Measurements from ENCODE around the gene CSMD2.

CSMD2 gene

GRCh38 chr1:34155860-34156259, 9.2 kb downstream of the CSMD2 start:
- no peaks in the 10 kb centered on the region for H3K9me3 ChIP-seq (ENCODE audit: insufficient read depth, low read length)
- TF ChIP-seq YY1 (IDR thresholded peaks at IDR 0.05; ENCODE audit: insufficient read depth, insufficient read length) (no peak), SUZ12 (IDR thresholded peaks at IDR 0.05; ENCODE audit: extremely low read depth, insufficient read depth, insufficient read length) (no peak), ZNF274 (IDR thresholded peaks at IDR 0.05; ENCODE audit: low read depth, low read length) (no peak)
- peaks cover 14% of the 10 kb centered on the region for H3K36me3 ChIP-seq (ENCODE audit: insufficient read depth, insufficient read length, low read length)
- no peak overlapping the region for H3K4me3 ChIP-seq (ENCODE audit: insufficient read length, low read depth)
- no peaks in the 10 kb centered on the region for H3K27me3 ChIP-seq (ENCODE audit: insufficient read depth, insufficient read length)
- no peak overlapping the region for H3K9ac ChIP-seq (ENCODE audit: insufficient read length, low read depth)
- DNase-seq (ENCODE audit: low read depth, low spot score) = no peak
- peaks cover 5% of the 10 kb centered on the region for H3K4me1 ChIP-seq (ENCODE audit: insufficient read depth, insufficient read length)

- no peak for DNase-seq (ENCODE audit: low read depth, low spot score)
- peaks cover 2% of the 10 kb centered on the region for H3K36me3 ChIP-seq (ENCODE audit: insufficient read depth, insufficient read length, low read length)
- H3K9me3 ChIP-seq (ENCODE audit: insufficient read depth, low read length) = no peaks in the 10 kb centered on the region
- H3K4me3 ChIP-seq (ENCODE audit: insufficient read length, low read depth) = no peak overlapping the region
- no peaks in the 10 kb centered on the region for H3K27me3 ChIP-seq (ENCODE audit: insufficient read depth, insufficient read length)
- TF ChIP-seq ZNF274 (IDR thresholded peaks at IDR 0.05; ENCODE audit: low read depth, low read length) = no peak
- no peak for TF ChIP-seq YY1 (IDR thresholded peaks at IDR 0.05; ENCODE audit: insufficient read depth, insufficient read length)
- TF ChIP-seq SUZ12 (IDR thresholded peaks at IDR 0.05; ENCODE audit: extremely low read depth, insufficient read depth, insufficient read length) = no peak
- no peak overlapping the region for H3K9ac ChIP-seq (ENCODE audit: insufficient read length, low read depth)
- peaks cover 15% of the 10 kb centered on the region for H3K4me1 ChIP-seq (ENCODE audit: insufficient read depth, insufficient read length)
Measured at GRCh38 chr1:34153246-34153645, 11.8 kb downstream of the CSMD2 start.

- no peaks in the 10 kb centered on the region for H3K9me3 ChIP-seq (ENCODE audit: insufficient read depth, low read length)
- peaks cover 4% of the 10 kb centered on the region for H3K36me3 ChIP-seq (ENCODE audit: insufficient read depth, insufficient read length, low read length)
Measured at GRCh38 chr1:34149501-34149900, 15.5 kb downstream of the CSMD2 start.

GRCh38 chr1:34147301-34147700, 17.7 kb downstream of the CSMD2 start:
- Histone ChIP-seq H3K36me3 (ENCODE audit: insufficient read depth, insufficient read length, low read length) (peaks cover 10% of the 10 kb centered on the region), H3K9me3 (ENCODE audit: insufficient read depth, low read length) (no peaks in the 10 kb centered on the region), H3K9ac (ENCODE audit: insufficient read length, low read depth) (no peak overlapping the region), H3K27me3 (ENCODE audit: insufficient read depth, insufficient read length) (no peaks in the 10 kb centered on the region), H3K4me1 (ENCODE audit: insufficient read depth, insufficient read length) (peaks cover 22% of the 10 kb centered on the region), H3K4me3 (ENCODE audit: insufficient read length, low read depth) (no peak overlapping the region)
- DNase-seq (ENCODE audit: low read depth, low spot score) = no peak
- no peak for TF ChIP-seq ZNF274 (IDR thresholded peaks at IDR 0.05; ENCODE audit: low read depth, low read length)
- TF ChIP-seq YY1 (IDR thresholded peaks at IDR 0.05; ENCODE audit: insufficient read depth, insufficient read length) = no peak
- no peak for TF ChIP-seq SUZ12 (IDR thresholded peaks at IDR 0.05; ENCODE audit: extremely low read depth, insufficient read depth, insufficient read length)

More at GRCh38 chr1:34149501-34149900, 15.5 kb downstream of the CSMD2 start:
- H3K9ac ChIP-seq (ENCODE audit: insufficient read length, low read depth) = no peak overlapping the region
- no peaks in the 10 kb centered on the region for H3K27me3 ChIP-seq (ENCODE audit: insufficient read depth, insufficient read length)
- peak; percentile 96 for DNase-seq (ENCODE audit: low read depth, low spot score)
- no peak for TF ChIP-seq SUZ12 (IDR thresholded peaks at IDR 0.05; ENCODE audit: extremely low read depth, insufficient read depth, insufficient read length)
- no peak for TF ChIP-seq ZNF274 (IDR thresholded peaks at IDR 0.05; ENCODE audit: low read depth, low read length)
- no peak for TF ChIP-seq YY1 (IDR thresholded peaks at IDR 0.05; ENCODE audit: insufficient read depth, insufficient read length)
- H3K4me3 ChIP-seq (ENCODE audit: insufficient read length, low read depth) = no peak overlapping the region
- peaks cover 22% of the 10 kb centered on the region for H3K4me1 ChIP-seq (ENCODE audit: insufficient read depth, insufficient read length)

GRCh38 chr1:34144766-34145165, 20.3 kb downstream of the CSMD2 start:
- Histone ChIP-seq H3K27me3 (ENCODE audit: insufficient read depth, insufficient read length) (no peaks in the 10 kb centered on the region), H3K9ac (ENCODE audit: insufficient read length, low read depth) (no peak overlapping the region), H3K4me3 (ENCODE audit: insufficient read length, low read depth) (no peak overlapping the region), H3K36me3 (ENCODE audit: insufficient read depth, insufficient read length, low read length) (peaks cover 10% of the 10 kb centered on the region), H3K9me3 (ENCODE audit: insufficient read depth, low read length) (no peaks in the 10 kb centered on the region), H3K4me1 (ENCODE audit: insufficient read depth, insufficient read length) (peaks cover 18% of the 10 kb centered on the region)
- no peak for DNase-seq (ENCODE audit: low read depth, low spot score)
- TF ChIP-seq ZNF274 (IDR thresholded peaks at IDR 0.05; ENCODE audit: low read depth, low read length) (no peak), YY1 (IDR thresholded peaks at IDR 0.05; ENCODE audit: insufficient read depth, insufficient read length) (no peak), SUZ12 (IDR thresholded peaks at IDR 0.05; ENCODE audit: extremely low read depth, insufficient read depth, insufficient read length) (no peak)

- Histone ChIP-seq H3K27me3 (ENCODE audit: insufficient read depth, insufficient read length) (no peaks in the 10 kb centered on the region), H3K4me1 (ENCODE audit: insufficient read depth, insufficient read length) (peaks cover 12% of the 10 kb centered on the region), H3K4me3 (ENCODE audit: insufficient read length, low read depth) (no peak overlapping the region), H3K9me3 (ENCODE audit: insufficient read depth, low read length) (no peaks in the 10 kb centered on the region), H3K9ac (ENCODE audit: insufficient read length, low read depth) (no peak overlapping the region), H3K36me3 (ENCODE audit: insufficient read depth, insufficient read length, low read length) (peaks cover 10% of the 10 kb centered on the region)
- no peak for DNase-seq (ENCODE audit: low read depth, low spot score)
- TF ChIP-seq ZNF274 (IDR thresholded peaks at IDR 0.05; ENCODE audit: low read depth, low read length) = no peak
- TF ChIP-seq YY1 (IDR thresholded peaks at IDR 0.05; ENCODE audit: insufficient read depth, insufficient read length) = no peak
- no peak for TF ChIP-seq SUZ12 (IDR thresholded peaks at IDR 0.05; ENCODE audit: extremely low read depth, insufficient read depth, insufficient read length)
Measured at GRCh38 chr1:34143975-34144374, 21.1 kb downstream of the CSMD2 start.

- no peaks in the 10 kb centered on the region for H3K9me3 ChIP-seq (ENCODE audit: insufficient read depth, low read length)
- DNase-seq (ENCODE audit: low read depth, low spot score) = no peak
- H3K4me1 ChIP-seq (ENCODE audit: insufficient read depth, insufficient read length) = no peaks in the 10 kb centered on the region
- H3K27me3 ChIP-seq (ENCODE audit: insufficient read depth, insufficient read length) = no peaks in the 10 kb centered on the region
- no peak overlapping the region for H3K4me3 ChIP-seq (ENCODE audit: insufficient read length, low read depth)
- no peak overlapping the region for H3K9ac ChIP-seq (ENCODE audit: insufficient read length, low read depth)
- no peak for TF ChIP-seq SUZ12 (IDR thresholded peaks at IDR 0.05; ENCODE audit: extremely low read depth, insufficient read depth, insufficient read length)
- no peak for TF ChIP-seq ZNF274 (IDR thresholded peaks at IDR 0.05; ENCODE audit: low read depth, low read length)
- TF ChIP-seq YY1 (IDR thresholded peaks at IDR 0.05; ENCODE audit: insufficient read depth, insufficient read length) = no peak
- peaks cover 10% of the 10 kb centered on the region for H3K36me3 ChIP-seq (ENCODE audit: insufficient read depth, insufficient read length, low read length)
Measured at GRCh38 chr1:34140011-34140676, 24.9 kb downstream of the CSMD2 start.

Data from NT2/D1 (cell line).